CD4-positive, alpha-beta T cell treated with Interferon gamma for 1 hour (primary cell): ENCODE results near the gene EEF1E1.

ENCODE experiments used
- DNase-seq: peaks from one replicate; pipeline ENCODE4 v3.0.0-alpha.2; 2020

EEF1E1 gene

DNA sequence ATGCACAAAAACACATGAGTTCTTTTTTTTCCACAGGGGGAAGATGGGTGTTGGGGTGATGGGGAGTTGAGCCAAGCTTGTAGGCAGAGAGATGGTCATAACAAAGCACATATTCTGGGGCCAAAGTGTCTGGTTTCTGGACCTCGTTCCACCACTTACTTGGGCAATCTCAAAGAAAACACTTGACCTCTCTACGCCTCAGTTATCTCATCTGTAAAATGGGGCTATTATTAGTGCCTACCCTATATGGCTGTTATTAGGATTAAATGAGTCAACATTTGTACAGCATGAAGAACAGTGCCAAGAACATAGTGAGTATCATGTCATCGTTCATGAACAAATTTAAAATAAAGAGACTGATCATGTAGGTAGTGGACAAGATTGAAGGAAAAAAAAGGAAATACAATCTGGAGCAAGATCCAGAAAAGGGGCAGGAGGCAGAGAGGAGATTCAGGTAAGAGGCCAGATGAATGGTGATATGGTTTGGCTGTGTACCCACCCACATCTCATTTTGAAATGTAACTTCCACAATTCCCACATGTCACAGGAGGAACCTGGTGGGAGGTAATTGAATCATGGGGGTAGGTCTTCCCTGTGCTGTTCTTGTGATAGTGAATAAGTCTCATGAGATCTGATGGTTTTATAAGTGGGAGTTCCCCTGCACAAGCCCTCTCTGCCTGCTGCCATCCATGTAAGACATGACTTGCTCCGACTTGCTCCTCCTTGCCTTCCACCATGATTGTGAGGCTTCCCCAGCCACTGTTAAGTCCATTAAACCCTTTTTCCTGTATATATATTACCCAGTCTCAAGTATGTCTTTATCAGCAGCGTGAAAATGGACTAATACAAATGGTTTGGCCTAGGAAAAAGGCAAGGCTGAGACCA lies 14.2 kb downstream of the EEF1E1 start:
- no peak for DNase-seq

- no peak for DNase-seq
Measured at GRCh38 chr6:8086755-8087306, 15.5 kb downstream of the EEF1E1 start.

GRCh38 chr6:8085053-8085511 lies 17.3 kb downstream of the EEF1E1 start:
- DNase-seq: peak; percentile 45

GRCh38 chr6:8084586-8084985 lies 17.8 kb downstream of the EEF1E1 start:
- DNase-seq: no peak

GRCh38 chr6:8082954-8083858 lies 19.1 kb downstream of the EEF1E1 start:
- no peak for DNase-seq

- no peak for DNase-seq
Measured at GRCh38 chr6:8082572-8082953, 19.8 kb downstream of the EEF1E1 start.

GRCh38 chr6:8080362-8081151 lies 21.8 kb downstream of the EEF1E1 start:
- no peak for DNase-seq

DNA sequence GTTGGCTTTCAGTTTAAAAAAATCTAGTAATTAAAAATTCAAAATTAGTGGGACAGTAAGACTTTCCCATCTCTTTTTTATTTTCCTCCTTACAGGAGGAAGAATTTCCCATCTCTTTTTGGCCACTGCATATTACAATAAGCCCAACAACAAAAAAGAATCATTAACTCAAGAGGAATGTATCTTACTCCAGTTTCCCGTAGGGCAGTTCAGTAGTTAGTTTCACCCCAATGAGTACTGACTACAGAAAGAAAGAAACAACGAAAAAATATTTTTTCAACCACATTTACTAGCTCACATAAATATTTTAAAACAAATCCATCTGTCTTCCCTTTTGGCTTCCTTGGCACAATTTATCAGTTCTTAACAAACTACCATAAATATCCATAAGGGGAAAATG lies 23.2 kb downstream of the EEF1E1 start:
- DNase-seq: no peak

DNA sequence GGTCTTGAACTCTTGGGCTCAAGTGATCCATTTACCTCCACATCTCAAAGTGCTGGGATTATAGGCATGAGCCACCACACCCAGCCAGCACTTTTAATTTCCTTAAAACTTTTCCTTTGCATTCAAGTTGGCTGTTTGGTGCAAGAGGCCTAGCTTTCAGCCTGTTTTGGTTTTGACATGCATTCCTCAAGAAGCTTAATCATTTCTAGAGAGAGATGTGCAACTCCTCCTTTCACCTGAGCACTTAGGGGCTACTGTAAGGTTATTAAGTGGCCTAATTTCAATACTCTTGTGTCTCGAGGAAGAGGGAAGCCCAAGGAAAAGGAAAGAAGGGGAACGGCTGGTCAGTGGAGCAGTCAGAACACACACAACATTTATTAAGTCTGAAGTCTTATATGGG lies 24.4 kb downstream of the EEF1E1 start:
- no peak for DNase-seq

- no peak for DNase-seq
Measured at GRCh38 chr6:8075704-8076103, 26.6 kb downstream of the EEF1E1 start.

DNA sequence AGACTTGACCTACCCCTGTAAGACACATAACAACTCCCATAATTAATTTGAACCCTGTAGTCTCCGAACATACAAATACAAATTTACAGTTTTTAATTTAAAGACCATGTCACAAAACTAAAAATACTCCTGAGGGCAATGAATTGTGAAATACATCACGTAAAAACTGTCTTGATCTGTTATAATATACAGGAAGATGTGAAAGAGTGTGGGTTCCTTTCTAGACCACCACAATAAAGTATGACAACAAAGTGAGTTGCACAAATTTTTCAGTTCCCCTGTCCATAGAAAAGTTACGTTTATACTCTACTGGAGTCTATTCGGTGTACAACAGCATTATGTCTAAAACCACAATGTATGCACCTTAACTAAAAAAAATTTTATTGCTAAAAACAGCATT lies 27.2 kb downstream of the EEF1E1 start:
- no peak for DNase-seq

- no peak for DNase-seq
Measured at GRCh38 chr6:8074213-8074612, 28.1 kb downstream of the EEF1E1 start.

GRCh38 chr6:8073758-8074157 lies 28.6 kb downstream of the EEF1E1 start:
- DNase-seq: no peak

- no peak for DNase-seq
Measured at GRCh38 chr6:8070718-8071117, 31.6 kb downstream of the EEF1E1 start.

DNA sequence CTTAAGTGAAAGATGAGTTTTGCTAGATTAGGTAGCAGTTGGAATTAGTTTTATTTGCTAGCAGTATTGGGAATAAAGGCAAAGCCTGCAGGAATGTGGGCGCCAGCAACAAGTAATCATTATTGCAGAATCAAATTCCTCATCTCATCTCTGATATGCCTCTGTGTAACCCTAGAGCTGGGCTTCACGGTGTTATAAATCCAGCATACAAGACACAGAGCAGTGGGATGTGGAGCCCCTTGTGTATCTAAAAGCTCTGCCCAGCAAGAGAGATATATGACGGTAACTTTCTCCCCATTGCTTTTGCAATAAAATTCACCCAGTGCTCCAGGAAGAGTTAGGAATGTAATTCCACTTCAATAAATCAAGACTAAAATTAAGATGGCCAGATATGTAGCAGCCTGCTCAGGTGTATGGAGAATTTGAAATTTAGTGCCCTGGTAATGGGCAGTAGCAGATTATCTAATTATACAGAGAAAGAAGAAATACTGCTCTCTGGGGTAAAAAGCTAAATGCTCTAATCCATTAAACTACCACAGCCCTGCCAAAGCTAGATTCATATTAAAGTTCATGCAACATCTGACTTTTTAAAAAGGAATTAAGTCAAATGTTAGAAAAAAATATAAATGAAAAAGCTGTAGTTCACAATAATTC lies 32.6 kb downstream of the EEF1E1 start:
- DNase-seq: no peak

DNA sequence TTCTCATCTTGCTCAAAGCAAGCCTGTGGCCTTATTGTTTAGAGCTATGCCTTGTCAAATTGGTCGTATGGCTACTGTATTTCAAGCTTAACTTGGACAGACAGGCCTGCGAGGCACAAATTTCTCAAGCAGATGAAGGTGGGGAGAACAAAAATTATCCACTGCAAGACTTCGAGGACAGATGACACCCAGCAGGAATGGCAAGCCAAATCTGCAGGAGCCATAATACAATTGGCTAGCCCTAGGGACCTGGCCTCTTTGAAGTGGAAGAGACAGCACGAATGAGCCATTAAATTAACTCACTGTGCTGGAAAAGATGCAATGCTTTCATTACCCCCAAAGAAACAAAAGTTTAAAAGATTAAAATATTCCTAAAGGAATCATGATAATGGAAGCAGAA lies 33.2 kb downstream of the EEF1E1 start:
- DNase-seq: no peak

DNA sequence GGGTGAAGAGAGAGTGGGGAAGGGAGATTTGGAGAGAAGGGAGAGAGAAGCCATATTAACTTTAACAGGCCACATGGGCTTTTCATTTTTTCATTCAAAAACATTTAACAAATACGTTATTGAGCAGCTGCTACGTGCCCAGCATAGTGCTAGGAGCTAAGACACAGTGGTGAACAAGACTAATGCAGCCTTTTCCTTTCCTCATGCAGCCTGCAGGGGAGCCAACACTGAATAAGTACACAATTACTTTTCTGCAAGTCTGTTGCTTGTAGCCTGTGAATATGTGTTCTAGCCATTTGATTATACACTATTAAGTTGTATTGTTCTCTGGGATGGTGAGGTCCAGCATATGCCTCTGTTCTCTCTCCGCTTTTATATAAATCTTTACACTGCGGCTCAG lies 36.2 kb downstream of the EEF1E1 start:
- no peak for DNase-seq

GRCh38 chr6:8065519-8065911 lies 36.8 kb downstream of the EEF1E1 start:
- no peak for DNase-seq

DNA sequence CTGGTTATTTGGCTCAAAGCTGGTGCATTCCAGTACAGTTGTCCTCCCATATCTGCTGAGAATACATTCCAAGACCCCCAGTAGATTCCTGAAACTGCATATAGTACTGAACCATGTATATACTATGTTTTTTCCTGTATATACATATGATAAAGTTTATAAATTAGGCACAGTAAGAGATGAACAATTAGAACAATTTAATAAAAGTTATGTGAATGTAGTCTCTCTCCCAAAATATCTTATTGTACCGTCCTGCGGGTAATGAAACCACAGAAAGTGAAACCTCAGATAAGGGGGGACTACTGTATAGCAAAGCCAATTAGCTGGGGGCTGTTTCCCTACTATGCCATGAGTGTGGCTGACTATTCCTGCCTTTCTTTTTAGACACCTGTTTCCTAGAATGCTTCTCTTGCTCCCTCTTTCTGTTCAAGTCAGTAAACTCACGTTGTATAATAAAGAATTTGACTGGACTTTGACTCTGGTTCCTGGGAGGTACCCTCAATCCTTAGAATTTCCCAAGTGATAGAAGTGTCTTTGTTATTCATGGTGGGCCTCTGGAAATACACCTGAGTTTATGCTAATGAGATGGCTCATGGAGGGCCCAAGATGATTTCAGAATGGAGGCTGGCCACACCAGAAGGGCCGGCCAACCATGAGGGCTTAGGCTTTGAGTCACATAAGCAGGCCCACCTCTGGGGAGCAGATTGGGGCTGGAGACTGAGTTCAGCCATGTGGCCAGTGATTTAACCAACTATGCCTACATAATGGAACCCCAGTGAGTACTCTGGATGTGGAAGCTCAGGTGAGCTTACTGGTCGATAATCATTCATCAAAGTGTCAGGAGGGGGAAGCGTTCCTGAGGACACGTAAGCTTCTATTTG lies 37.5 kb downstream of the EEF1E1 start:
- no peak for DNase-seq

- DNase-seq: peak; percentile 96
Measured at GRCh38 chr6:8063761-8064637, 38.3 kb downstream of the EEF1E1 start, which contains the start of gene BLOC1S5. Gene BLOC1S5 (minus strand): TSS chr6:8064389. CDS start chr6:8064376, 13 bp downstream.
